Small intestine (tissue), 7 donors: ENCODE results near the gene HYI. TPM values are rescaled to one million over a fixed set of nuclear protein-coding genes. Genes with fewer than 3 reads are reported as not detected.

ENCODE experiments used
- DNase-seq, 2 donors: peaks; one replicate each; pipeline versions ENCODE4 v3.0.0 to v3.0.0-alpha.2; 2013
- FAIRE-seq: peaks from 2 replicates; lab custom pipeline; 2012; peaks lifted over from hg19 to GRCh38; lab: Jason Lieb, UNC
- H3K27ac ChIP-seq, 3 donors: one replicate each; pipeline ENCODE4 v1.5.1; 2013; ENCODE audit warnings: low read length in 2 of 3, mild to moderate bottlenecking in 2 of 3, control low read depth in 1 of 3, inconsistent platforms in 1 of 3, low read depth in 1 of 3, moderate library complexity in 1 of 3
- H3K27me3 ChIP-seq, 3 donors: one replicate each; pipeline ENCODE4 v1.6.1; 2013; ENCODE audit warnings: low read length in 3 of 3, inconsistent platforms in 1 of 3; ENCODE audit not compliant: control insufficient read depth in 3 of 3, insufficient read depth in 3 of 3
- H3K36me3 ChIP-seq, 3 donors: one replicate each; pipeline ENCODE4 v1.6.1; 2013; ENCODE audit warnings: low read length in 3 of 3, inconsistent platforms in 1 of 3, low read depth in 1 of 3, mild to moderate bottlenecking in 1 of 3, moderate library complexity in 1 of 3; ENCODE audit not compliant: control insufficient read depth in 3 of 3, insufficient read depth in 2 of 3
- H3K4me1 ChIP-seq, 3 donors: one replicate each; pipeline ENCODE4 v1.6.1; 2013; ENCODE audit warnings: low read length in 2 of 3, inconsistent platforms in 1 of 3, low read depth in 1 of 3, mild to moderate bottlenecking in 1 of 3, moderate library complexity in 1 of 3; ENCODE audit not compliant: control insufficient read depth in 3 of 3, insufficient read depth in 2 of 3
- H3K4me3 ChIP-seq, 3 donors: one replicate each; pipeline ENCODE4 v1.5.1; 2013; ENCODE audit warnings: low read length in 3 of 3, control low read depth in 1 of 3, inconsistent platforms in 1 of 3, low read depth in 1 of 3, mild to moderate bottlenecking in 1 of 3, moderate library complexity in 1 of 3
- H3K9me3 ChIP-seq, 2 donors: one replicate each; pipeline ENCODE4 v1.6.1; 2013; ENCODE audit warnings: low read depth in 1 of 2, low read length in 1 of 2; ENCODE audit not compliant: control insufficient read depth in 2 of 2, insufficient read depth in 1 of 2
- WGBS, 3 donors: extraction: QIAGEN DNeasy Blood & Tissue Kit; methylation state at CpG; one replicate each; pipeline ENCODE4 v1.1.7; 2013; 5-methylcytosine and 5-hydroxymethylcytosine counted together
- polyA plus RNA-seq, 4 donors: library from polyadenylated mRNA; stranded (reverse) in 3 of 4; unstranded in 1 of 4; fragments of 200-250 nt in 3 of 4; fragments of 120-200 nt in 1 of 4; gene quantifications; one replicate each; pipeline versions ENCODE4 v1.2.1 to v1.2.3, GENCODE V29; 2013
- donor health status: healthy with polysubstance abuse.
- donor health status: control.
- donor health status: control.
- donor health status: Bipolar disorder and iron deficiency.
- donor health status: healthy.

HYI gene
- polyA plus RNA-seq, 4 donors = 42.6 to 234 (median 139) TPM

DNA sequence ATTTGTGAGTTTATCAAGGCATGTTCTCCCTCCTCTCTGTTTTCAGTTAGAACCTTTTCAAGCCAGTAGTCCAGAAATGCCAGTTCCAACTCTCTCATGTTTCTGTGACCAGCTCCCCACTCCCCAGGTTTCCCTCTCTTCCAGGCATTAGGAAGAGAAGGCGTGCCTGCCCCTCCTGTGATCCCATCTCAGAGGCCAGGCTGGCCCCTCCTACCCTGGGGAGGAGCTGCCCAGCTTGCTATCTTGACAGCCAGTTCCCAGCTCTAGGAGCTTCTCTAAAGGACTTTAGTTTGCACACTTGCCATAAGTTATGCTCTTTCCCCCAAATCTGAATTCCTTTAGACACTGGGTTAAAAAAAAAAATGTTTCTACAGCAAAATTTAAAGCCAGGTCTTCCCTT is 8.9 kb downstream of the HYI start:
- H3K4me1 ChIP-seq = peaks cover 0 to 12% (median 5%) of the 10 kb centered on the region in 3 donors
- DNase-seq (peak in 1 of 2 donors; percentile 36), FAIRE-seq (no peak)
- no peaks in the 10 kb centered on the region for H3K9me3 ChIP-seq
- WGBS, 3 donors = 36 to 57% (median 57%) methylated on average over 1 of the region's 1 CpG
- peaks cover 19 to 99% (median 34%) of the 10 kb centered on the region in 3 donors for H3K36me3 ChIP-seq
- H3K27me3 ChIP-seq = no peaks in the 10 kb centered on the region
- no peak overlapping the region for H3K4me3 ChIP-seq
- H3K27ac ChIP-seq = no peak overlapping the region

DNA sequence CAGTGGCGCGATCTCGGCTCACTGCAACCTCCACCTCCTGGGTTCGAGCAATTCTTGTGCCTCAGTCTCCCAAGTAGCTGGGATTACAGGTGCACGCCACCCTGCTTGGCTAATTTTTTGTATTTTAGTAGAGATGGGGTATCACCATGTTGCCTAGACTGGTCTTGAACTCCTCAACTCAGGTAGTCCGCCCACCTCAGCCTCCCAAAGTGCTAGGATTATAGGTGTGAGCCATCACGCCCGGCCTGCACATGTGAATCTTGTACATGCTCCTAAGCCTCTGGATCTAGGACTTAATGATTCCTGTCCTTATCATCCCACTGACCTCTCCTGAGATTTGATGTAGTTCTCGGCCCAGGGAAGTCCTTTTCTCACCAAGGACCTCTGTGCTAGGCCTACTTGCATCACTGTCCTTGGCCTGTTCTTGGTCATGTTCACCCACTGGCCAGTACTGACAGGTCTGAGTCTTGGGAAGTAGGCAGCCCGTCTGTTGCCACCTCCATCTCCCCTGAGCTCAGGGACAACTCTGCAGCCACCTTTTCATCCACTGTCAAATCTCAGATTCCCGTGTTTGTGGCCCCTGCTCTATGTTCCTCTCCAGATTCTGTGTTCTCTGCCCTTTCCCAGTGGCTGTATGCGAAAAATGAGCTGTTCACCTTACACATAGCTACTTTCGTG is 9.4 kb downstream of the HYI start:
- no peak for DNase-seq
- Histone ChIP-seq H3K4me1 (peaks cover 0 to 12% (median 5%) of the 10 kb centered on the region in 3 donors), H3K36me3 (peaks cover 17 to 99% (median 33%) of the 10 kb centered on the region in 3 donors), H3K9me3 (no peaks in the 10 kb centered on the region), H3K27ac (no peak overlapping the region), H3K4me3 (no peak overlapping the region), H3K27me3 (no peaks in the 10 kb centered on the region)
- WGBS, 3 donors = 91 to 94% (median 92%) methylated on average over 13 of the region's 13 CpGs
- no peak for FAIRE-seq

DNA sequence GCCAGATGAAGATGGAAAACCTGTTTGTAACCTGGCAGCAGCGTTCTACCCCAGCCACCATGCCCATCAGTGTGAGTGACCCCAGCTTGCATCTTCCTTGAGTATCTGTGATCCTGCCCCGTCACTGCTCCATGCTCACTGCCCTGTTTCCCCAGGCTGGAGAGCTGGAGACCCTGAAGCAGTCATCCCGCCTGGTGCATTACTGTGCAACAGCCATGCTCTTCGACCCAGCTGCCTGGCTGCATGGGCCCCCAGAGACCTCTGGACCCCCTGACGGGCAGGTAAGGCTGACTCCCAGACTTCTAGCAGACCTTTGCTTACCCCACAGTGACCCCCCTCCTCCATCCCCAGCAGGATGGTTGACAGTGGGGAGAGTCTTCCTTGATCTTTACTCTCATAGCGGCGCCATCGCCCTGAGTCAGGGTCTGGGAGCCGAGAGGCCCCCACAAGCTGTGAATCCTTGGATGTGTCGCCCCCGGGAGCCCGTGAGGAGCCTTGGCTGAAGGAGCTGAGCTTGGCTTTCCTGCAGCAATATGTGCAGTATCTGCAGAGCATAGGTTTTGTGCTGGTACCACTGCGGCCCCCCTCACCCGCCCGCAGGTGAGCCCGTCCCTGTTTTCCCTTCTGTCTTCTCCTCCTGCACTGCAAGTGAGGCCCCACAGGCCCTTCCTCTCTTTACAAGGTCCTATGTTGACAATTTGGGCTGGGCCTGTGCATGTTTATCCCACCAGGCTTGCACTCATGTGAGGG is 10.4 kb downstream of the HYI start:
- H3K27ac ChIP-seq = no peak overlapping the region
- H3K27me3 ChIP-seq = no peaks in the 10 kb centered on the region
- peaks cover 14 to 99% (median 26%) of the 10 kb centered on the region in 3 donors for H3K36me3 ChIP-seq
- 94 to 95% (median 95%) methylated on average over 16 of the region's 16 CpGs for WGBS, 3 donors
- FAIRE-seq (no peak), DNase-seq (no peak)
- H3K4me3 ChIP-seq = no peak overlapping the region
- H3K9me3 ChIP-seq = no peaks in the 10 kb centered on the region
- H3K4me1 ChIP-seq = peaks cover 0 to 12% (median 0%) of the 10 kb centered on the region in 3 donors

DNA sequence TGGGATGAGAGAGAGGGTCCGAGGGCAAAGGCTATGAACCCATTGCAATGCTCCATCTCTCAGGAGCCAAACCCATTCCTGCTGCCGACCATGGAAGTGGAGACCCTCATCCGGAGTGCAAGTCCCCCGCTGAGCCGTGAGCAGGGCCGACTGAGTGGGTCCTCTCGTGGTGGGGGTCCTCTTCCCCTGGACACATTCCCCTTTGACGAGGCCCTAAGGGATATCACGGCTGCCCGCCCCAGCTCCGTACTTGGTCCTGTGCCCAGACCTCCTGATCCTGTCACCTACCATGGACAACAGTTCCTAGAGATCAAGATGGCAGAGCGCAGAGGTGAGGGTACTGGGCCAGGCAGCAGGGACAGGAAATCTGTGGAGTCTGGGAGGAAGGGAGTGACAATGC is 11.0 kb downstream of the HYI start:
- H3K4me1 ChIP-seq = peaks cover 0 to 12% (median 0%) of the 10 kb centered on the region in 3 donors
- DNase-seq = no peak
- peaks cover 16 to 98% (median 25%) of the 10 kb centered on the region in 3 donors for H3K36me3 ChIP-seq
- no peak overlapping the region for H3K4me3 ChIP-seq
- H3K9me3 ChIP-seq = no peaks in the 10 kb centered on the region
- H3K27me3 ChIP-seq = no peaks in the 10 kb centered on the region
- WGBS, 3 donors = 91 to 94% (median 93%) methylated on average over 12 of the region's 12 CpGs
- FAIRE-seq = no peak
- H3K27ac ChIP-seq = no peak overlapping the region

DNA sequence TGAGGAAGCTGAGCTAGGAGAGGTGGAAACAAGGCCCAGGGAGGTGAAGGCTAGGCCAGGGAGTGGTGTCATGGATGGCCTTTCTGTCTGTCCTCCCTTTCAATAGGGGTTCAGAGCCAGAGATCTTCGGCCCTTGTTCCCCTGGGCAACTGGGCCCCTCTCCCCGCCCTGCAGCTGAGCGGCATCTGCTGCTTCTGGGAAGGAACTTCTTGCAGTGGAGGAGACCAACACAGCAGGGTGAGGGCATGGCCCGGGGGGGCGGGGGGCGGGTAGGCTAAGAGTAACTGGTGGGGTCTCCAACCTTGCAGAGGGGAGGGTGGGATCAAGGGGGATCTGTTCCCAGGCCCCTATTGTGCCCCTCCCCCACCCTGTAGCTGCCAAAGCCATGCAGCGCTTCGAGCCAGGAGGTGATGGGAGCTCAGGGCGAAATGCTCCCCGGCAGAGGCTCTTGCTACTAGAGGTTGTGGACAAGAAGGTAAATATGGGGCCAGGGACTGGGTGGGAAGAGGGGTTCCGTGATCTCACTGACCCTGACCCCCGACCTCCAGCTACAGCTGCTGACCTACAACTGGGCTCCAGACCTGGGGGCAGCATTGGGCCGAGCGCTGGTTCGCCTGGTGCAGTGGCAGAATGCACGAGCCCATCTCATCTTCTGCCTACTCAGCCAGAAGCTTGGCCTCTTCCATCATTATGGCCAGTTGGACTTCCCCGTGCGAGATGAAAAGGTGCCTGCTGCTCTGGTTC is 11.7 kb downstream of the HYI start:
- H3K36me3 ChIP-seq = peaks cover 15 to 98% (median 18%) of the 10 kb centered on the region in 3 donors
- H3K27ac ChIP-seq = no peak overlapping the region
- no peak for FAIRE-seq
- H3K9me3 ChIP-seq = no peaks in the 10 kb centered on the region
- WGBS, 3 donors = 90 to 94% (median 93%) methylated on average over 18 of the region's 18 CpGs
- no peaks in the 10 kb centered on the region for H3K27me3 ChIP-seq
- no peak overlapping the region for H3K4me3 ChIP-seq
- H3K4me1 ChIP-seq = peaks cover 0 to 12% (median 0%) of the 10 kb centered on the region in 3 donors
- no peak for DNase-seq

DNA sequence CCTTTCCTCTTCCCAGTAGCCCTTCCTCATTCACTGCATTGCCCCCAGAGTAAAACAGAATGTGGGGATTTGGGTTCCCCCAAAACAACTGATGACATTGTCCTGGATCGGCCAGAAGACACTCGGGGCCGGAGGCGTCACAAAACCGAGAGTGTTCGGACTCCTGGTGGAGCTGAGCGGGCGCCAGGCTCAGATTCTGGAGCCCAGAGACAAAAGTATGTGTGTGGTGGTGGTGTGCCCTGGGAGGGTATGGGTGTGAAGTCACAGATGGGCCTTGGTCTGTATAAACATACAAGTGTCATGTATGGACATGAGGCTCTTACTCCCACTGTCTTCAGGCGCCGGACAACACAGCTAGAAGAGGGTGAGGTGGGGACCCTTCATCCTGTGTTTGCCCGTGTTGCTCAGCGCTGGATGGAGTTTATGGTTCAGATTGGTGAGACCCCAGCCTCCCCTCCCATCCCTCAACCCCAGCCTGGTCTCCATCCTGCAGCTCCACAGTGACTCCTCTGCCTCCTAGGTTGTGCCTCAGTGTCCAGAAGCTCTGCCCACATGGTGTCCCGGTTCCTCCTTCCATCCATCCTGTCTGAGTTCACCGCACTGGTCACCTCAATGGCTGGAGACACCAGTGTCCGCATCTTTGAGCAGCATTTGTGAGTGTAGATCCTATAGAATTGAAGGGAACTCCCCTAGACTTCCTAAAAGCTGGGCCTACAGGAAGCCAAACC is 12.4 kb downstream of the HYI start:
- Histone ChIP-seq H3K9me3 (no peaks in the 10 kb centered on the region), H3K27me3 (no peaks in the 10 kb centered on the region), H3K4me3 (no peak overlapping the region), H3K4me1 (peaks cover 0 to 12% (median 0%) of the 10 kb centered on the region in 3 donors), H3K36me3 (peaks cover 15 to 96% (median 20%) of the 10 kb centered on the region in 3 donors), H3K27ac (no peak overlapping the region)
- FAIRE-seq (no peak), DNase-seq (no peak)
- WGBS, 3 donors = 95 to 98% (median 97%) methylated on average over 15 of the region's 15 CpGs

DNA sequence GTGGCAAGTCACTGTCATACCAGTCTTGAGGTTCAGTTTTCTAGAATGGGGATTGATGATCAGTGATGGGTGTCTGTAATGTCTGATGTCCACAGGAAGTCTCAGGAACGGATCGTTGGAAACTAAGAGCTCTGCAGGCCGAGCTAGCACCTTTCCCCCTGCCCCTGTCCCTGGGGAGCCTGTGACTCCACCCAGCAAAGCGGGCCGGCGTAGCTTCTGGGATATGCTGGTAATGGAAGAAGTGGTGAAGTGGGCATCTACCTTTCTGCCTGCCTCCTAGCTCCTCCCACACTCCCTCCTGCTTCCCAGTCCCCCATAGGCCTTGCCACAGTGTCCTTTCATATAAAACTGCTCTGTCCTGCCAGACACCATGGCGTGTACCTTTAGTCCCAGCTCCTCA is 13.4 kb downstream of the HYI start:
- WGBS, 3 donors = 86 to 97% (median 88%) methylated on average over 7 of the region's 7 CpGs
- Histone ChIP-seq H3K27ac (no peak overlapping the region), H3K9me3 (no peaks in the 10 kb centered on the region), H3K27me3 (no peaks in the 10 kb centered on the region), H3K4me3 (no peak overlapping the region), H3K36me3 (peaks cover 10 to 90% (median 15%) of the 10 kb centered on the region in 3 donors), H3K4me1 (peaks cover 0 to 11% (median 0%) of the 10 kb centered on the region in 3 donors)
- FAIRE-seq = no peak
- DNase-seq = no peak
